Effector memory CD8-positive, alpha-beta T cell (primary cell): ENCODE data around the gene SPAG6.
"Not testable (repeated sequence)": the region's sequence is repeated elsewhere in the genome, so short reads cannot be mapped to it uniquely, and the experiment has no call there.

Source experiments
- ATAC-seq: fragments of 150-1000 bp; cut with Tn5 transposase; replicated peaks from 2 replicates; pipeline ENCODE4 v1.10.0; 2021; ENCODE audit warnings: mild to moderate bottlenecking, moderate library complexity
- DNase-seq, 3 experiments: peaks; one replicate each; pipeline ENCODE4 v3.0.0; 2021
- H3K27ac Mint-ChIP-seq, 2 donors: one replicate each; pipeline ENCODE4 v1.8.0; 2022; ENCODE audit warnings: mild to moderate bottlenecking in 2 of 2, mixed read lengths in 2 of 2, moderate library complexity in 2 of 2
- H3K27me3 Mint-ChIP-seq, 2 donors: one replicate each; pipeline ENCODE4 v1.8.0; 2022; ENCODE audit warnings: mixed read lengths in 2 of 2
- H3K36me3 Mint-ChIP-seq: one replicate; pipeline ENCODE4 v1.8.0; 2022; ENCODE audit warnings: mild to moderate bottlenecking, moderate library complexity, mixed read lengths; ENCODE audit not compliant: insufficient read depth
- H3K4me1 Mint-ChIP-seq, 2 donors: one replicate each; pipeline ENCODE4 v1.8.0; 2022; ENCODE audit warnings: low read depth in 2 of 2, mixed read lengths in 2 of 2
- H3K4me3 Mint-ChIP-seq, 2 donors: one replicate each; pipeline ENCODE4 v1.8.0; 2022; ENCODE audit warnings: mild to moderate bottlenecking in 2 of 2, mixed read lengths in 2 of 2, moderate library complexity in 2 of 2
- H3K9me3 Mint-ChIP-seq, 2 donors: one replicate each; pipeline ENCODE4 v1.8.0; 2022; ENCODE audit warnings: mixed read lengths in 2 of 2

Gene SPAG6

DNA sequence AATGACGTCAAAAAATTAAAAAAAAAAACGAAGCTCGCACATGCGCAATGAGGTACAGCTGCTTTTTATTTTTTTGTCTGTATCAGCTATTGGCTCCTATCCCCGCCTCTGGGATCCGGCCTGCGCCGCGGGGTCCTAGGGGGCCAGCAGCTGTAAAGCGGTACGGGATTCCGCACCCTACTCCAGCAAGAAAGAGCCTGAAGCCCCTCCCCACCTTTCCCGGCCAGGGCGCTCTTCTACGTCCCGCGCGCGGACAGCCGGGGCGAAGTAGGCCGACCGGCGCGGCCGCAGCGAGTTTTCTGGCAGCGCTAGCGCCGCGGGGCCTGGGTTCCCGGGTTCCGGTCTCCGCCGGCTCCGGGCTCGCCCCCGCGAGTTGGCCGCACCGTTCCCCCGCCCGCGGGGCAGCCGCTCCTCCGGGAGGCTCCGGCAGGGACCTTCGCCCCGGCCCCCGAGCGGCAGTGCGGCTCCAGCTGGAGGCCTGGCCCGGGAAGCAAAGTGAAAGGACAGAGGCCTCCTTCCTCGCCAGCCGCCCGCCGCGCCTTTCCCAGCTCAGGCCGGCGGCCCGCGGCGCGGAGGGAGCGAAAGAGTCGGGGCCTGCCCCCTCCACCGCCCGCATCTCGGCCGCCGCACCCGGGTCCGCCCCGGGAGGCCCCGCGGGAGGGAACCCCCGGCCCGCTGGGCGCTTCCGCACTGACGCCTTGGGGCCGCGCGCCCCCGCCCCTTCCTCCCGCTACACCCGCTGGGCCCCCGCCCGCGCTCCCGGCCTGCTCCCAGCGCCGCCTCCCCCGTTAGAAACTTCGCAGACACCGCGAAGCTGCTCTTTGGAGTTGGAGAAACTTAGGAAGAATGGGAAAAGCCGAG is 4.7 kb upstream of the SPAG6 start:
- Mint-ChIP-seq H3K27ac (peak overlapping the region; percentile 92 to 94), H3K9me3 (no peaks in the 10 kb centered on the region), H3K36me3 (peaks cover 50% of the 10 kb centered on the region), H3K4me1 (peaks cover 4 to 6% of the 10 kb centered on the region in 2 donors), H3K4me3 (peak overlapping the region; percentile 84 to 86), H3K27me3 (peaks cover 59 to 75% of the 10 kb centered on the region in 2 donors)
- DNase-seq (peak; percentile 45 to 69 (median 54)), ATAC-seq (peak; percentile 50)

DNA sequence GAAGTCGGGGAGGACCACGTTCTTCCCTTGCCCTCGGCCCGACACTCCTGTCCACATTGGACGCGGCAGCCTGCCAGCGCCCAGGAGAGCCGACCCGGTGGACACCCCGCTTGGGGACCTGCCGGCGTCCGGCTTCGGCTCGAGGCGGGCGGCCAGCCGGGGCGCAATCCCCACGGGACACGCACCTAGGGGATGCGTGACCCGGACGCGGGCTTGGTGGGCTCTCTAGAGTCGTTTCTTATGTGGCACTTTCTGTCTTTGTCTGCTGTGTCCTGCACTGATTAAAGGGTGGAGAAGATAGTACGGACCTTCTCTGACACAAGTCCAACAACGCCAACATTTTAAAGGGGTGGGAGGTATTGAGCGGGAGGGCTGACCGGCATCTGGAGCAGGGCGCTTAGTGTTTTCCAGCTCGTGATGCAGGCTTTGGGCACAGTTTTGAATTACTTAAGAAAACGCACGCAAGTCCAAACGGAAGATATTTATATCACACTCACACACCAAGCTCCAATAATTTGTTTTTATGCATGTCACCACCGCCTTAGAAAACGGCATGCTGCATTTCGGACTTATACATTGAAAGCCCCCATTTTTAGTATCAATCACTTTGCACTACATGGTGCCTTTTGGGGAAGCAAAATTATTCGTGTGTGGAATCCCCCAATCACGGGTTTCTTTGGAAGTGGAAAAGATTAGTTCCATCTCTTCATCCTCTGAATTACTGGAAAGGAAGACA is 3.9 kb upstream of the SPAG6 start:
- peaks cover 65 to 75% of the 10 kb centered on the region in 2 donors for H3K27me3 Mint-ChIP-seq
- H3K4me1 Mint-ChIP-seq, result peaks cover 4% of the 10 kb centered on the region in 2 donors
- H3K9me3 Mint-ChIP-seq, result no peaks in the 10 kb centered on the region
- H3K36me3 Mint-ChIP-seq, result peaks cover 49% of the 10 kb centered on the region
- ATAC-seq, result no peak
- peak overlapping the region; percentile 84 to 86 for H3K4me3 Mint-ChIP-seq
- no peak overlapping the region for H3K27ac Mint-ChIP-seq
- DNase-seq, result no peak

DNA sequence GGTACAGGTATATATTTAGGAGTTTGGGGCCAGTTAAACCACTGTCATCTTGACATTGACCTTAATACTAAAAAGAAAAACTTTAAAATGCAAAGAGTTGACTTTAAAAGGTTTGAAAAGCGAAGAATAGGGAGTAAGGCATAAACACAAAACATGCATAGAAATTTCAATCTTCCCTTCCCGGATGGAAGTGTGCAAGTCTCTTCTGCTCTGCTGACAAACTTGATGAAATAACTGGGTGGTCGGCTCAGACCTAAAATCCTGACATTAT is 3.4 kb upstream of the SPAG6 start:
- H3K9me3 Mint-ChIP-seq, result no peaks in the 10 kb centered on the region
- peaks cover 44% of the 10 kb centered on the region for H3K36me3 Mint-ChIP-seq
- no peak for DNase-seq
- H3K4me3 Mint-ChIP-seq, result peak overlapping the region in 1 of 2 donors; percentile 86
- peaks cover 66 to 75% of the 10 kb centered on the region in 2 donors for H3K27me3 Mint-ChIP-seq
- peaks cover 2 to 4% of the 10 kb centered on the region in 2 donors for H3K4me1 Mint-ChIP-seq
- no peak overlapping the region for H3K27ac Mint-ChIP-seq
- no peak for ATAC-seq

DNA sequence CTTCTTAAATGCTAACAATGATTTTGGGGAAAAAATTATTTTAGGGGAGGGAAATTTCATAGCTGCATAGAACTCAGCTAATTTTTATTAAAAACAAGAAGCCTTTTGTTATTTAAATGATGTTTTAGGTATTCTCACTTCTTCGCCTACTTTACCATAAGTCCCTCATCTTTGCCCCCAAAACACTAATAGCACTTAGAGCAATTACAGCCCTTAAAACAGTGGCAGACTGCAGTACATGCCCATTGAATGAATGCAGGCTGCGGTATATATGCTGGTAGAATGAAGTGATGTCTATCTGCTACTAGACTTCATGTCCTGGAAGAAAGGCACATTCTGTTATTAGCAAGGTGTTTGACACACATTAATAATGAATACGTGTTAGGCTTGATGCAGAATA is 2.9 kb upstream of the SPAG6 start:
- Mint-ChIP-seq H3K4me3 (peak overlapping the region in 1 of 2 donors; percentile 86), H3K36me3 (peaks cover 39% of the 10 kb centered on the region), H3K27ac (no peak overlapping the region), H3K4me1 (peaks cover 2 to 4% of the 10 kb centered on the region in 2 donors), H3K27me3 (peaks cover 66 to 75% of the 10 kb centered on the region in 2 donors), H3K9me3 (no peaks in the 10 kb centered on the region)
- no peak for DNase-seq
- no peak for ATAC-seq

DNA sequence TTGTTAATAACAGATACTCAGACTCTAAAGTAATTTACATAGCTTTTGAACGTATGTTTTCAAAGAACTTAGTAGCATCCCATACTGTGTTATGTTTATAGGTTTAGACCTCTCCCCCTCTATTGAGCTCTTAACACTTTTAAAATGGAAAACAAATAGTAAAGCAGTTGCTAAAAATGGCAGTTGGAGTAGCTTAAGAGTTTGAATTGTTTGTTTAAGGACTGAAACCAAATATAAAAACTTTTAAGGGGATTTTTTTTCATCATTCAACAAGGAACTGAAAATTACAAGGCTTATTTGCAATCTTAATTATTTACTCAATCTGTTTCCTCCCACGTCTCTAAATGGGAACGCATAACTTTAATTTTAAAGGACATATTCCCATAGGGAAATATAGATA is 1.6 kb upstream of the SPAG6 start:
- DNase-seq, result no peak
- no peak for ATAC-seq
- Mint-ChIP-seq H3K27me3 (peaks cover 56 to 66% of the 10 kb centered on the region in 2 donors), H3K27ac (no peak overlapping the region), H3K4me1 (peaks cover 2 to 4% of the 10 kb centered on the region in 2 donors), H3K4me3 (no peak overlapping the region), H3K9me3 (no peaks in the 10 kb centered on the region), H3K36me3 (peaks cover 38% of the 10 kb centered on the region)

DNA sequence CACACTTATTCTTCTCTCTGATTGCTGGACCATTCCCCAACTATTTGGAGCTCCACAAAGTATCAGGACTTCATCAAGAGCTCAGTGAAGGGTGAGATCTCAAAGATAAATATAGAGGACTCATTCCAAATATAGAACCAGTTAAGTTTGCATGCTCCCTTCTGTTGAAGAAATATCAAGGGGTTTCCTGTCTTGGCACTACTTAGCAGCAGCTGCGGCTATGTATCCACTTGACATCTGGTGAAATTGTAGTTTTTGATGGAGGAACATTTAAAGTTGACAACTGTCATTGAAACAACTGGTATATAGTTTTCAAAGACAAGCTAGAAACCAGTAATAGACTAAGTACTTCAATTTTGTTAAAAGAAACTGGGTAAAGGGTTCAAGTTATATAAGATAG is 1.0 kb upstream of the SPAG6 start:
- H3K27me3 Mint-ChIP-seq, result peaks cover 52 to 64% of the 10 kb centered on the region in 2 donors
- DNase-seq (no peak), ATAC-seq (no peak)
- no peaks in the 10 kb centered on the region for H3K9me3 Mint-ChIP-seq
- H3K4me1 Mint-ChIP-seq, result peaks cover 2 to 4% of the 10 kb centered on the region in 2 donors
- no peak overlapping the region for H3K4me3 Mint-ChIP-seq
- peaks cover 38% of the 10 kb centered on the region for H3K36me3 Mint-ChIP-seq
- H3K27ac Mint-ChIP-seq, result no peak overlapping the region

DNA sequence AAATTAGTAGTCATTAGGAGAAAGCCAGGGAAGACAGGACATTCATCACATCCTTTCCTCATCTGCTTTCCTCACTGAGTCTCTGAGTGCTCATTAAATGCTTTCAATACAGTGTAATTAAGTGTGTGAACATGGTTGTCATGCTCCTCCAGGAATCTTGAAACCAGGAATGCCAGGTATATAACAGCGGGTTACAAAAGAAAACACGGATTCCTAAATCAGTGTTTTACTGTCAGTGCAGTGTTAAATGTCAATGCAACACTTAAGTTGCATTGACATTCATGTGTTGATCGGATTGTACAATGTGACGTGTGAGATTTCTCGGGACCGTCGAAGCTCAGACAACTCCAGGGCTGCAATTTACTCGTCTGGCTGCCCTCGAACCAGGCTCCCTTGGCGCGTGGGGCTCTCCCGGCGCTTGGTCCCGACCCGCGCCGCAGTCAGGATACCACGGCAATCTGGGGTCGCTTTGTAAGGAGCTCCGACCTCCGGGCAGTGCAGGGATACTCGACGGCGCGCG is 455 bp upstream of the SPAG6 start:
- DNase-seq (no peak), ATAC-seq (no peak)
- H3K4me3 Mint-ChIP-seq, result peak overlapping the region; percentile 26 to 35
- H3K27me3 Mint-ChIP-seq, result peaks cover 52 to 64% of the 10 kb centered on the region in 2 donors
- no peak overlapping the region for H3K27ac Mint-ChIP-seq
- peaks cover 2 to 4% of the 10 kb centered on the region in 2 donors for H3K4me1 Mint-ChIP-seq
- no peaks in the 10 kb centered on the region for H3K9me3 Mint-ChIP-seq
- peaks cover 33% of the 10 kb centered on the region for H3K36me3 Mint-ChIP-seq

DNA sequence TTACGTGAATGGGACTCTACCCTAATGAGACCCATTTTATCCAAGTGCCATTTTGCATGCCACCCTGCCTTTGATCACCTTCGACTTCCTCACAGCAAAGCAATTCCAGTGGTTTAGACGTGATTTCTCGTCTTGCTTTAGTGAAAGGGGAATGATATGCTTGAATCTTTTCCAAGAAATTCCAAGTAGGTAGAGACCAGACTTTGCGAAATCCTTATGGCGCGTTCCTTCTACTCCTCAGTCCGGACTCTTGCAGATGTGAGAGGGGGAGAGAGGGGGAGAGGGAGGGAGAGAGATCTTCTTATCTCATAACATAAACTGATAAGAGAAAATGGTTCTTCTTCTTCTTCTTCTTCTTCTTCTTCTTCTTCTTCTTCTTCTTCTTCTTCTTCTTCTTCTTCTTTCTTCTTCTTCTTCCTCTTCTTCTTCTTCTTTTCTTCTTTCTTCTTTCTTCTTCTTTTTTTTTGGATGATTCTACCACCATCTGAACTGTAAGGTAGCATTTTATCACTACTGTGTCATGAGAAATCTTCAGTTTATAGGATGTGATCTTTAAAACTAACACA is 883 bp downstream of the SPAG6 start:
- H3K9me3 Mint-ChIP-seq, result no peaks in the 10 kb centered on the region
- peaks cover 24% of the 10 kb centered on the region for H3K36me3 Mint-ChIP-seq
- H3K4me1 Mint-ChIP-seq, result no peaks in the 10 kb centered on the region
- peak overlapping the region in 1 of 2 donors; percentile 19 for H3K27ac Mint-ChIP-seq
- DNase-seq (no peak), ATAC-seq (no peak)
- H3K27me3 Mint-ChIP-seq, result peaks cover 52 to 66% of the 10 kb centered on the region in 2 donors
- peak overlapping the region; percentile 9 to 26 for H3K4me3 Mint-ChIP-seq

DNA sequence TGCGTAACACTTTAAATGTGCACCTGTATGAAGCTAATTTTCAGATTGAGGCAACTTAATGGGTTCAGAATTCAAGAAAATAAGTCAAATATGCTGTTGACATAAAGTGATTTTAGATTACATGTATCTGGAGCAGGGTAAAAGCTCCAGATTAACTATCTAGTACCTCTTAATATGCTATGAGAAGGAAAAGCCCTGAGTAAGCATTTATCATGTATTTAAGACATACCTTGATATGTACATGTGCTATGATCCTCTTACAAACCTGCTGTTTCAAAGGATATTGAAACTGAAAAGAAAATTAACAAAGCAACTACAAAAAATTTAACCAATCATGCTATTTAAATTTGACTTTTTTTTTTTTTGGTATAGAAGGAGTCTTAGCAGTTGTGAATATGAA is 4.5 kb downstream of the SPAG6 start:
- H3K27ac Mint-ChIP-seq, result no peak overlapping the region
- peaks cover 31 to 43% of the 10 kb centered on the region in 2 donors for H3K27me3 Mint-ChIP-seq
- H3K36me3 Mint-ChIP-seq, result peaks cover 12% of the 10 kb centered on the region

DNA sequence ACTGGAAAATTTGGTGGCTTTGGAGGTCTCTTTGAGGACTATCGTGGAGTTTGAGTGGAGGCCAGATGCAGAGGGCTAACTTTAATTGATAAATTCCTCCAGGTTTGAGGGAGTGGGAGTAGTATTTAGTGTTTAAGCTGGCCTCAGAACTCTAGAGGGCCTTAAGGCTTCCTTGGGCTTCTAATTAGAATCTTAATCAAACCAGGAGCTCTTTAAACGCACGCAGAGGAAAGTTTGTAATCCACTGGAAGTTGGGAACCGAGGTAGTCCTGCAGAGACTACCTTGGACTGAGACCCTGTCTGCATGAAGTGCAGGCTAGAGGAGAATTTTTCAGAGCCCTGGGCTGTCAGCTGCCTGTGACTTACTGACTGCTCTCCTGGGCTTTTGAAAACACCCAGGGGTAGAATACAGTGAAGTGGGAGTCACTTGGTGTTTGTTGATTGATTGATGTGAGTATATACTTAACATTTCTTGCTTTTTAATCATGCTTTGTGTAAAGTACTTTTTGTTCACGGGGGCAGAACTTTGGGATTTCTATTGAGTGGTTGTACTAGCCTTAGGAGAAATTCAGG is 5.9 kb downstream of the SPAG6 start:
- Mint-ChIP-seq H3K4me1 (no peaks in the 10 kb centered on the region), H3K27me3 (peaks cover 24 to 28% of the 10 kb centered on the region in 2 donors), H3K27ac (no peak overlapping the region), H3K36me3 (no peaks in the 10 kb centered on the region), H3K9me3 (no peaks in the 10 kb centered on the region), H3K4me3 (no peak overlapping the region)
- DNase-seq (no peak), ATAC-seq (no peak)

More for the DNA sequence above, 4.5 kb downstream of the SPAG6 start:
- no peak for ATAC-seq
- Mint-ChIP-seq H3K4me3 (no peak overlapping the region), H3K9me3 (no peaks in the 10 kb centered on the region), H3K4me1 (no peaks in the 10 kb centered on the region)
- DNase-seq, result no peak

DNA sequence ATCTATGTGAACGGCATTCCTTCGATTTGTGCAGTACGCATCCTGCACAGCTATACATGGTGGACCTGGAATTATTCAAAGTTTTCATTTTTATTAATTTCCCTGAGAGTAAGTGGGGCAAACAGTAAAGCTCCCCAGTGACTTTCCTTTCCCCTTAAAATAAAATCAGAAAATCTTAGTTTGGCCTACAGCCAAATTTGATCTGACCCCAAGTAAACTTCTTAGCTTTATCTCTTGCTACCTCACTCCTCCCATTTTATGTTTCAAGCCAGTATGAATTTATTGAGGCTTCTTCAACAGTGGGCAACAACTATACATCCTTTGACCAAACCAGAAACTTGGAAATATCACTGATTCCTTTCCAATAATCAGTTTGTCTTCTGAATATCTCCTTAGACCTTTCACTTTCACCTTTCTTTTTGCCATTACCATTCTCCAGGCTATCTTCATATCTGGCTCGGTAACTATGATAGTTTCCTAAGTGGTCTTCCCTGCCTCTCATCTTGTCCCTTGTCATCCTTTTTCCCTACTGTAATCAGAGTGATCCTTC is 11.1 kb downstream of the SPAG6 start:
- Mint-ChIP-seq H3K9me3 (no peaks in the 10 kb centered on the region), H3K27ac (no peak overlapping the region), H3K36me3 (no peaks in the 10 kb centered on the region), H3K4me1 (no peaks in the 10 kb centered on the region), H3K4me3 (no peak overlapping the region), H3K27me3 (peaks cover 10 to 12% of the 10 kb centered on the region in 2 donors)
- DNase-seq, result no peak
- no peak for ATAC-seq

DNA sequence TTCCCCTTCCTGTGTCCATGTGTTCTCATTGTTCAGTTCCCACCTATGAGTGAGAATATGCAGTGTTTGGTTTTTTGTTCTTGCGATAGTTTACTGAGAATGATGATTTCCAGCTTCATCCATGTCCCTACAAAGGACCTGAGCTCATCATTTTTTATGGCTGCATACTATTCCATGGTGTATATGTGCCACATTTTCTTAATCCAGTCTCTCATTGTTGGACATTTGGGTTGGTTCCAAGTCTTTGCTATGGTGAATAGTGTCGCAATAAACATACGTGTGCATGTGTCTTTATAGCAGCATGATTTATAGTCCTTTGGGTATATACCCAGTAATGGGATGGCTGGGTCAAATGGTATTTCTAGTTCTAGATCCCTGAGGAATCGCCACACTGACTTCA is 12.5 kb downstream of the SPAG6 start:
- H3K4me1 Mint-ChIP-seq, DNase-seq, ATAC-seq, H3K27ac Mint-ChIP-seq, H3K9me3 Mint-ChIP-seq, H3K4me3 Mint-ChIP-seq, H3K36me3 Mint-ChIP-seq: not testable (repeated sequence)
- H3K27me3 Mint-ChIP-seq, result peaks cover 7 to 12% of the 10 kb centered on the region in 2 donors

DNA sequence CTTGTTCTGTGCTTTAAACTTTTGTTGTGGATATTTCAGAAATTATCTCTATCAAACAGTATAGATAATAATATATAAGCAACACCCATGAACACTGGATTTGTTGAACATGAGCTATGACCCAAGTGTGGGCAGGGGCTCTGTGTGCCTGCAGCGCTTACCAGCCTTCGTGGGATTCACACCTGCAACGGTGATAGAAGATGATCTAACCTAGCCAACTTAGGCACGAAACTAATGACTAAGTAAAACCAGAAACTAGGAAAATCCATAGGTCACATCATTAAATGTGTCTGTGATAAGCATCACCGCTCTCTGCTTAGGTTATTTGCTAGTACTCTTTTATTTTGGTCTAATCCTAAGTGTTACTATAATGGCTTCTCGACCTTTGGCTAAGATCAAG is 18.0 kb downstream of the SPAG6 start:
- no peak overlapping the region for H3K4me3 Mint-ChIP-seq
- H3K27me3 Mint-ChIP-seq, result peaks cover 0 to 6% of the 10 kb centered on the region in 2 donors
- ATAC-seq, result no peak
- no peak overlapping the region for H3K27ac Mint-ChIP-seq
- DNase-seq, result no peak
- no peaks in the 10 kb centered on the region for H3K9me3 Mint-ChIP-seq
- peaks cover 0 to 11% of the 10 kb centered on the region in 2 donors for H3K4me1 Mint-ChIP-seq
- no peaks in the 10 kb centered on the region for H3K36me3 Mint-ChIP-seq
